ENCODE data around the gene OR5K3. TPM values are rescaled to one million over a fixed set of nuclear protein-coding genes. Genes with fewer than 3 reads are reported as not detected.

The OR5K3 gene
- total RNA-seq, 1 donor from 2014 or later, result not detected

GRCh38 chr3:98343647-98344507 is 46.6 kb upstream of the OR5K3 start:
- no peak for FAIRE-seq
- H3K27ac Mint-ChIP-seq (ENCODE audit: unreplicated experiment), result no peak overlapping the region
- Histone ChIP-seq H3K4me2 (ENCODE audit: low read length) (no peak overlapping the region), H3K4me3 (ENCODE audit: insufficient read depth, low read depth, low read length) (no peak overlapping the region), H4K20me1 (ENCODE audit: insufficient read depth, low read length) (no peaks in the 10 kb centered on the region), H3K4me1 (ENCODE audit: insufficient read depth, low read length) (no peaks in the 10 kb centered on the region), H3K36me3 (ENCODE audit: insufficient read depth, low read length) (no peaks in the 10 kb centered on the region), H2AFZ (ENCODE audit: low read depth, low read length) (no peak overlapping the region), H3K9me3 (ENCODE audit: insufficient read depth, low read depth, low read length) (no peaks in the 10 kb centered on the region), H3K9ac (ENCODE audit: low read length) (no peak overlapping the region), H3K79me2 (ENCODE audit: insufficient read depth, low read length) (no peaks in the 10 kb centered on the region), H3K27me3 (ENCODE audit: insufficient read depth, low read length) (no peaks in the 10 kb centered on the region), H3K27ac (ENCODE audit: low read depth, low read length) (no peak overlapping the region)
- H3K4me3 Mint-ChIP-seq (ENCODE audit: unreplicated experiment), result no peak overlapping the region
- H3K36me3 Mint-ChIP-seq (ENCODE audit: low read depth, unreplicated experiment), result no peaks in the 10 kb centered on the region
- TF ChIP-seq CTCF (IDR thresholded peaks at IDR 0.05; ENCODE audit: insufficient read depth, low read depth, low read length) (peak; percentile 23), EZH2 (IDR thresholded peaks at IDR 0.05; ENCODE audit: insufficient read depth, low read length) (no peak)
- peaks cover 11% of the 10 kb centered on the region for H3K9me3 Mint-ChIP-seq (ENCODE audit: unreplicated experiment)
- H3K4me1 Mint-ChIP-seq (ENCODE audit: low read depth, unreplicated experiment), result no peaks in the 10 kb centered on the region
- DNase-seq (ENCODE audit: low read depth), result no peak
- H3K27me3 Mint-ChIP-seq (ENCODE audit: low read depth, unreplicated experiment), result no peaks in the 10 kb centered on the region

- Mint-ChIP-seq H3K9me3 (ENCODE audit: unreplicated experiment) (no peaks in the 10 kb centered on the region), H3K27me3 (ENCODE audit: low read depth, unreplicated experiment) (no peaks in the 10 kb centered on the region), H3K4me1 (ENCODE audit: low read depth, unreplicated experiment) (no peaks in the 10 kb centered on the region), H3K4me3 (ENCODE audit: unreplicated experiment) (no peak overlapping the region), H3K36me3 (ENCODE audit: low read depth, unreplicated experiment) (no peaks in the 10 kb centered on the region), H3K27ac (ENCODE audit: unreplicated experiment) (no peak overlapping the region)
- no peak for DNase-seq (ENCODE audit: low read depth)
- Histone ChIP-seq H4K20me1 (ENCODE audit: insufficient read depth, low read length) (no peaks in the 10 kb centered on the region), H3K36me3 (ENCODE audit: insufficient read depth, low read length) (no peaks in the 10 kb centered on the region), H3K79me2 (ENCODE audit: insufficient read depth, low read length) (no peaks in the 10 kb centered on the region), H3K9ac (ENCODE audit: low read length) (no peak overlapping the region), H3K27ac (ENCODE audit: low read depth, low read length) (no peak overlapping the region), H3K4me2 (ENCODE audit: low read length) (no peak overlapping the region), H3K4me1 (ENCODE audit: insufficient read depth, low read length) (no peaks in the 10 kb centered on the region), H3K4me3 (ENCODE audit: insufficient read depth, low read depth, low read length) (no peak overlapping the region), H3K9me3 (ENCODE audit: insufficient read depth, low read depth, low read length) (no peaks in the 10 kb centered on the region), H2AFZ (ENCODE audit: low read depth, low read length) (no peak overlapping the region), H3K27me3 (ENCODE audit: insufficient read depth, low read length) (no peaks in the 10 kb centered on the region)
- TF ChIP-seq CTCF (IDR thresholded peaks at IDR 0.05; ENCODE audit: insufficient read depth, low read depth, low read length) (no peak), EZH2 (IDR thresholded peaks at IDR 0.05; ENCODE audit: insufficient read depth, low read length) (no peak)
- FAIRE-seq, result no peak
Measured at GRCh38 chr3:98350082-98350481, 40.4 kb upstream of the OR5K3 start.

- no peaks in the 10 kb centered on the region for H3K9me3 ChIP-seq (ENCODE audit: insufficient read depth, low read depth, low read length)
- H4K20me1 ChIP-seq (ENCODE audit: insufficient read depth, low read length), result no peaks in the 10 kb centered on the region
- Mint-ChIP-seq H3K27ac (ENCODE audit: unreplicated experiment) (no peak within 1 kb of the TSS), H3K4me3 (ENCODE audit: unreplicated experiment) (no peak within 1 kb of the TSS), H3K4me1 (ENCODE audit: low read depth, unreplicated experiment) (no peaks in the 10 kb centered on the region), H3K9me3 (ENCODE audit: unreplicated experiment) (no peaks in the 10 kb centered on the region), H3K36me3 (ENCODE audit: low read depth, unreplicated experiment) (no peaks in the 10 kb centered on the region), H3K27me3 (ENCODE audit: low read depth, unreplicated experiment) (no peaks in the 10 kb centered on the region)
- no peak within 1 kb of the TSS for H3K4me3 ChIP-seq (ENCODE audit: insufficient read depth, low read depth, low read length)
- DNase-seq (ENCODE audit: low read depth) (no peak), FAIRE-seq (no peak)
- no peak within 1 kb of the TSS for H3K27ac ChIP-seq (ENCODE audit: low read depth, low read length)
- no peak within 1 kb of the TSS for H3K4me2 ChIP-seq (ENCODE audit: low read length)
- no peaks in the 10 kb centered on the region for H3K36me3 ChIP-seq (ENCODE audit: insufficient read depth, low read length)
- no peaks in the 10 kb centered on the region for H3K27me3 ChIP-seq (ENCODE audit: insufficient read depth, low read length)
- no peak within 1 kb of the TSS for H3K9ac ChIP-seq (ENCODE audit: low read length)
- H3K4me1 ChIP-seq (ENCODE audit: insufficient read depth, low read length), result no peaks in the 10 kb centered on the region
- no peak within 1 kb of the TSS for H2AFZ ChIP-seq (ENCODE audit: low read depth, low read length)
- no peak for TF ChIP-seq EZH2 (IDR thresholded peaks at IDR 0.05; ENCODE audit: insufficient read depth, low read length)
- no peak for TF ChIP-seq CTCF (IDR thresholded peaks at IDR 0.05; ENCODE audit: insufficient read depth, low read depth, low read length)
- no peaks in the 10 kb centered on the region for H3K79me2 ChIP-seq (ENCODE audit: insufficient read depth, low read length)
Measured at GRCh38 chr3:98353554-98353953, 36.9 kb upstream of the OR5K3 start, which contains the start of gene OR5K4. Gene OR5K4 (plus strand): TSS chr3:98353854. CDS start chr3:98353854, 0 bp downstream.
